Osteoblast (primary cell): ENCODE data around the gene OR2W1. TPM values are rescaled to one million over a fixed set of nuclear protein-coding genes. Genes with fewer than 3 reads are reported as not detected.

Experiments used
- DNase-seq: peaks from one replicate; pipeline ENCODE4 v3.0.0; 2011; ENCODE audit warnings: low spot score, mixed read lengths; ENCODE audit not compliant: insufficient read length; ENCODE audit errors: missing footprints
- H2AFZ ChIP-seq: 2 replicates; pipeline ENCODE4 v1.6.0; 2011; ENCODE audit warnings: mild to moderate bottlenecking, low read length
- H3K27ac ChIP-seq: 2 replicates; pipeline ENCODE4 v1.5.1; 2011; ENCODE audit warnings: mild to moderate bottlenecking, low read depth, low read length, moderate library complexity
- H3K27me3 ChIP-seq: 2 replicates; pipeline ENCODE4 v1.6.0; 2012; ENCODE audit warnings: mild to moderate bottlenecking, control low read depth, inconsistent platforms, low read length, moderate library complexity; ENCODE audit not compliant: insufficient read depth
- H3K36me3 ChIP-seq: 2 replicates; pipeline ENCODE4 v1.5.1; 2011; ENCODE audit warnings: mild to moderate bottlenecking, low read length, control low read depth, moderate library complexity; ENCODE audit not compliant: insufficient read depth
- H3K4me1 ChIP-seq: 2 replicates; pipeline ENCODE4 v1.5.1; 2011; ENCODE audit warnings: mild to moderate bottlenecking, low read length, control low read depth, moderate library complexity; ENCODE audit not compliant: insufficient read depth
- H3K4me2 ChIP-seq: 2 replicates; pipeline ENCODE4 v1.6.0; 2011; ENCODE audit warnings: mild to moderate bottlenecking, low read length; ENCODE audit not compliant: insufficient read depth
- H3K4me3 ChIP-seq: fragments of 200-600 bp; sonication (generic); 3 replicates; pipeline ENCODE4 v1.5.1; 2012; ENCODE audit warnings: mild to moderate bottlenecking, low read length, inconsistent platforms; ENCODE audit not compliant: insufficient read depth
- H3K79me2 ChIP-seq: 2 replicates; pipeline ENCODE4 v1.6.0; 2012; ENCODE audit warnings: mild to moderate bottlenecking, low read length, control low read depth, inconsistent platforms; ENCODE audit not compliant: insufficient read depth
- H3K9me3 ChIP-seq: 2 replicates; pipeline ENCODE4 v1.5.1; 2011; ENCODE audit warnings: low read depth, low read length, control low read depth
- H4K20me1 ChIP-seq: 2 replicates; pipeline ENCODE4 v1.6.0; 2012; ENCODE audit warnings: mild to moderate bottlenecking, low read length, control low read depth; ENCODE audit not compliant: insufficient read depth
- CTCF ChIP-seq: IDR thresholded peaks from 2 replicates; pipeline ENCODE4 v1.5.1; 2011; ENCODE audit warnings: mild to moderate bottlenecking, low read depth, low read length, moderate library complexity; ENCODE audit errors: extremely low read depth
- total RNA-seq: library from RNA; depleted of rRNA; stranded (reverse); fragments of >200 nt; gene quantifications from 2 replicates; pipeline ENCODE4 v1.2.3, GENCODE V29; 2012

The OR2W1 gene
- total RNA-seq, 1 donor = not detected

GRCh38 chr6:29011276-29011734 is 33.7 kb downstream of the OR2W1 start:
- Histone ChIP-seq H3K79me2 (no peaks in the 10 kb centered on the region), H3K27me3 (peaks cover 2% of the 10 kb centered on the region), H3K4me2 (peak overlapping the region; percentile 77), H3K36me3 (no peaks in the 10 kb centered on the region), H3K9me3 (no peaks in the 10 kb centered on the region), H2AFZ (peak overlapping the region; percentile 86), H3K4me3 (peak overlapping the region; percentile 73), H3K4me1 (peaks cover 3% of the 10 kb centered on the region), H3K27ac (no peak overlapping the region), H4K20me1 (no peaks in the 10 kb centered on the region)
- peak; percentile 92 for DNase-seq
- TF ChIP-seq CTCF = no peak

- no peak overlapping the region for H2AFZ ChIP-seq
- H3K4me2 ChIP-seq = no peak overlapping the region
- H3K79me2 ChIP-seq = no peaks in the 10 kb centered on the region
- no peaks in the 10 kb centered on the region for H3K9me3 ChIP-seq
- no peak overlapping the region for H3K27ac ChIP-seq
- no peak for TF ChIP-seq CTCF
- no peaks in the 10 kb centered on the region for H3K27me3 ChIP-seq
- no peak overlapping the region for H3K4me3 ChIP-seq
- no peak for DNase-seq
- H4K20me1 ChIP-seq = no peaks in the 10 kb centered on the region
- H3K36me3 ChIP-seq = no peaks in the 10 kb centered on the region
- no peaks in the 10 kb centered on the region for H3K4me1 ChIP-seq
Measured at GRCh38 chr6:29009358-29009757, 35.6 kb downstream of the OR2W1 start.

- H3K36me3 ChIP-seq = no peaks in the 10 kb centered on the region
Measured at GRCh38 chr6:29008089-29008488, 36.9 kb downstream of the OR2W1 start.

More at GRCh38 chr6:29008089-29008488, 36.9 kb downstream of the OR2W1 start:
- H2AFZ ChIP-seq = no peak overlapping the region
- no peak for TF ChIP-seq CTCF
- no peak overlapping the region for H3K4me2 ChIP-seq
- no peaks in the 10 kb centered on the region for H4K20me1 ChIP-seq
- no peak overlapping the region for H3K27ac ChIP-seq
- no peaks in the 10 kb centered on the region for H3K9me3 ChIP-seq
- no peak for DNase-seq
- no peaks in the 10 kb centered on the region for H3K4me1 ChIP-seq
- no peaks in the 10 kb centered on the region for H3K27me3 ChIP-seq
- no peak overlapping the region for H3K4me3 ChIP-seq
- no peaks in the 10 kb centered on the region for H3K79me2 ChIP-seq
